ENCODE measurements around the gene KDM2B.
A peak's percentile ranks its signal among the peaks of the same experiment; 100 is the strongest.

Gene KDM2B

GRCh38 chr12:121550974-121551634 is 29.7 kb downstream of the KDM2B start:
- Mint-ChIP-seq H3K4me3 (no peak overlapping the region), H3K27me3 (no peaks in the 10 kb centered on the region), H3K4me1 (ENCODE audit: low read depth) (no peaks in the 10 kb centered on the region), H3K9me3 (ENCODE audit: low read depth) (no peaks in the 10 kb centered on the region), H3K27ac (no peak overlapping the region), H3K36me3 (no peaks in the 10 kb centered on the region)

GRCh38 chr12:121549075-121549474 is 31.7 kb downstream of the KDM2B start:
- Mint-ChIP-seq H3K27ac (no peak overlapping the region), H3K4me3 (no peak overlapping the region), H3K9me3 (ENCODE audit: low read depth) (no peaks in the 10 kb centered on the region), H3K4me1 (ENCODE audit: low read depth) (no peaks in the 10 kb centered on the region), H3K27me3 (no peaks in the 10 kb centered on the region), H3K36me3 (peaks cover 3% of the 10 kb centered on the region)

DNA sequence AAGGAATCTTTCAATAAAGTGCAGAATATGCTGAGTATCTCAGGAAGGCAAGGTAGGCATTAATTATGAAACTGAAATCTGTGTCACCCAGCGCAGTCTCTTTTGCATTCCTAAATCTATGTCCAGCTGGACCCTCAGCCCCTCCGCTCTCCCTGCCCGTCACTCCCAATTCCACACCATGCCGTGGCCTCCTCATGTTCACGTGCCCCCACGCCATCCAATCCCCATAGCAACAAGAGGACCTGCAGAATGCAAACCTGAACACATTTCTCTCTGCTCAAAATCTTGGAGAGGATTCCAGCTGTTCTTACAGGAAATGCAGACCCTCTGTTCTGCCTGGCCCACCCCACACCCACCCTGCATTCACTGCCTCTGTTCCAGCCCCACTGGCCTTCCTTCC is 35.3 kb downstream of the KDM2B start:
- Mint-ChIP-seq H3K9me3 (ENCODE audit: low read depth) (no peaks in the 10 kb centered on the region), H3K27me3 (no peaks in the 10 kb centered on the region), H3K4me3 (no peak overlapping the region)

GRCh38 chr12:121543786-121544185 is 37.0 kb downstream of the KDM2B start:
- Mint-ChIP-seq H3K4me1 (ENCODE audit: low read depth) (peaks cover 5% of the 10 kb centered on the region), H3K27me3 (no peaks in the 10 kb centered on the region), H3K4me3 (no peak overlapping the region), H3K9me3 (ENCODE audit: low read depth) (no peaks in the 10 kb centered on the region), H3K36me3 (peaks cover 3% of the 10 kb centered on the region), H3K27ac (no peak overlapping the region)

More for the DNA sequence above, 35.3 kb downstream of the KDM2B start:
- no peak overlapping the region for H3K27ac Mint-ChIP-seq
- peaks cover 3% of the 10 kb centered on the region for H3K36me3 Mint-ChIP-seq
- no peaks in the 10 kb centered on the region for H3K4me1 Mint-ChIP-seq (ENCODE audit: low read depth)

GRCh38 chr12:121539908-121540307 is 40.9 kb downstream of the KDM2B start:
- H3K36me3 Mint-ChIP-seq, result no peaks in the 10 kb centered on the region
- H3K9me3 Mint-ChIP-seq (ENCODE audit: low read depth), result no peaks in the 10 kb centered on the region
- H3K27me3 Mint-ChIP-seq, result no peaks in the 10 kb centered on the region
- H3K4me3 Mint-ChIP-seq, result no peak overlapping the region
- no peak overlapping the region for H3K27ac Mint-ChIP-seq
- peaks cover 30% of the 10 kb centered on the region for H3K4me1 Mint-ChIP-seq (ENCODE audit: low read depth)

DNA sequence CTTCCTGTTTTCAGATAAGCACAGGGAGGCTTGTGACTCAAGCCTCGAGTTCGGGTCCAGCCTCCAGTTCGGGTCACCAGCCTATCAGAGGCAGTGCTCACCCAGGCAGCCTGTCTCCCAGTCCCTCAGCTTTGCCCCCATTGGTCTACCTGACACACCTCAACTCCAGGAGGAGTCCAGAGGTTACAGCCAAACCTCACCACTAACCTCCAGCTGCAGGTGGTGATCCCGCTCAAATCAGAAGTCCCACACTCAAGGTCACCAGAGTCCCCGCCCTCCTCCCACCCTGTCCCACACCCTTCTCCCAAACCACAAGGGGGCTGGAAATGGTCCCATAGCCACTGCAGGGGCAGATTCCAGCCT is 42.1 kb downstream of the KDM2B start:
- H3K27me3 Mint-ChIP-seq, result no peaks in the 10 kb centered on the region
- H3K4me1 Mint-ChIP-seq (ENCODE audit: low read depth), result peaks cover 39% of the 10 kb centered on the region
- H3K27ac Mint-ChIP-seq, result peak overlapping the region; percentile 89
- no peaks in the 10 kb centered on the region for H3K36me3 Mint-ChIP-seq
- no peaks in the 10 kb centered on the region for H3K9me3 Mint-ChIP-seq (ENCODE audit: low read depth)
- H3K4me3 Mint-ChIP-seq, result peak overlapping the region; percentile 88

GRCh38 chr12:121537814-121538698 is 42.8 kb downstream of the KDM2B start:
- Mint-ChIP-seq H3K4me3 (peak overlapping the region; percentile 88), H3K9me3 (ENCODE audit: low read depth) (no peaks in the 10 kb centered on the region), H3K27me3 (no peaks in the 10 kb centered on the region), H3K27ac (peak overlapping the region; percentile 89), H3K36me3 (no peaks in the 10 kb centered on the region), H3K4me1 (ENCODE audit: low read depth) (peaks cover 45% of the 10 kb centered on the region)

GRCh38 chr12:121536899-121537813 is 43.7 kb downstream of the KDM2B start:
- Mint-ChIP-seq H3K4me1 (ENCODE audit: low read depth) (peaks cover 49% of the 10 kb centered on the region), H3K27ac (peak overlapping the region; percentile 86), H3K4me3 (peak overlapping the region; percentile 84), H3K27me3 (no peaks in the 10 kb centered on the region), H3K36me3 (no peaks in the 10 kb centered on the region), H3K9me3 (ENCODE audit: low read depth) (no peaks in the 10 kb centered on the region)

- peak overlapping the region; percentile 86 for H3K27ac Mint-ChIP-seq
These were observed 44.5 kb downstream of the KDM2B start for GRCh38 chr12:121536054-121536898.

DNA sequence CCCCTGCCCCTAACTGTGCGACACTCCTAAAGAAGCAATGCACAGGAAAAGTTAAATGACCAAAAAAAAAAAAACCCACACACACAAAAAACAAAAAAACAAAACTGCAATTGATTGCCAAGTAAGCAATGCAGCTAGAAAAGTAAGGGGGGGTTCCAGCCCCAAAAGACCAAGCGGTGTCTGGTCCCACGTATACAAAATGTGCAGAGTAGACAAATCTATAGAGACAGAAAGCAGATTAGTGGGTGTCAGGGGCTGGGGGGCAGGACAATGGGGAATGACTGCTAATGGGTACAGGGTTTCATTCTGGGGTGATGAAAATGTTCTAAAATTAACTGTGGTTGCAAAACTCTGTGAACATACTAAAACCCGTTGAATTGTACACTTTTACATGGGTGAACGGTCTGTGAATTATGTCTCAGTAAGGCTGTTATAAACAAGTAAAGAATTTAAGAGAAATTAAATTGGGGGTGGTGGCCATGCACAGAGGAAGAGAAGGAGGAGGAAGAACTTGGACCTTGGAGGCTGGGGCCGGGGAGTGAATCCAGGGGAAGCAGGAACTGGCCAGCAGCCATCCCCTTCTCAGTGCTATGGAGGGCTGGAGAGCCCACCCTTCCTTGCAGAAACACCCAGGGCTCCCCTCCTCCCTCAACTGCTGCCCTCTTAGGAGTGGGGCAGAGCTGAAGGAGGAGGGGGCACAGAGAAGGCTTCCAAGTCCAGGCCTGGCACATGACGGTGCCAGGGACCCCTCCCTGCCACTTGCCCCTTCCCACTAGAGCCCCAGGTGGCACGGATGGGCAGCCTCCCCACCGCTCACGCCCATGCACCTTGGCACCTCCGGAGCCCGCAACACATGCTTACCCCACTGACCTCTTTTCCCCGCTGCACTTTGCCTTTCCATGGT is 45.4 kb downstream of the KDM2B start:
- H3K4me1 Mint-ChIP-seq (ENCODE audit: low read depth), result peaks cover 64% of the 10 kb centered on the region
- H3K27me3 Mint-ChIP-seq, result no peaks in the 10 kb centered on the region
- H3K9me3 Mint-ChIP-seq (ENCODE audit: low read depth), result no peaks in the 10 kb centered on the region
- H3K36me3 Mint-ChIP-seq, result no peaks in the 10 kb centered on the region
- H3K4me3 Mint-ChIP-seq, result peak overlapping the region; percentile 84
- peak overlapping the region; percentile 77 for H3K27ac Mint-ChIP-seq

More at GRCh38 chr12:121536054-121536898, 44.5 kb downstream of the KDM2B start:
- H3K36me3 Mint-ChIP-seq, result no peaks in the 10 kb centered on the region
- no peaks in the 10 kb centered on the region for H3K9me3 Mint-ChIP-seq (ENCODE audit: low read depth)
- H3K4me3 Mint-ChIP-seq, result peak overlapping the region; percentile 84
- H3K4me1 Mint-ChIP-seq (ENCODE audit: low read depth), result peaks cover 56% of the 10 kb centered on the region
- H3K27me3 Mint-ChIP-seq, result no peaks in the 10 kb centered on the region

GRCh38 chr12:121534495-121535148 is 46.2 kb downstream of the KDM2B start:
- H3K36me3 Mint-ChIP-seq, result no peaks in the 10 kb centered on the region
- H3K4me1 Mint-ChIP-seq (ENCODE audit: low read depth), result peaks cover 65% of the 10 kb centered on the region
- peak overlapping the region; percentile 77 for H3K27ac Mint-ChIP-seq
- no peaks in the 10 kb centered on the region for H3K9me3 Mint-ChIP-seq (ENCODE audit: low read depth)
- H3K27me3 Mint-ChIP-seq, result no peaks in the 10 kb centered on the region
- H3K4me3 Mint-ChIP-seq, result peak overlapping the region; percentile 82

DNA sequence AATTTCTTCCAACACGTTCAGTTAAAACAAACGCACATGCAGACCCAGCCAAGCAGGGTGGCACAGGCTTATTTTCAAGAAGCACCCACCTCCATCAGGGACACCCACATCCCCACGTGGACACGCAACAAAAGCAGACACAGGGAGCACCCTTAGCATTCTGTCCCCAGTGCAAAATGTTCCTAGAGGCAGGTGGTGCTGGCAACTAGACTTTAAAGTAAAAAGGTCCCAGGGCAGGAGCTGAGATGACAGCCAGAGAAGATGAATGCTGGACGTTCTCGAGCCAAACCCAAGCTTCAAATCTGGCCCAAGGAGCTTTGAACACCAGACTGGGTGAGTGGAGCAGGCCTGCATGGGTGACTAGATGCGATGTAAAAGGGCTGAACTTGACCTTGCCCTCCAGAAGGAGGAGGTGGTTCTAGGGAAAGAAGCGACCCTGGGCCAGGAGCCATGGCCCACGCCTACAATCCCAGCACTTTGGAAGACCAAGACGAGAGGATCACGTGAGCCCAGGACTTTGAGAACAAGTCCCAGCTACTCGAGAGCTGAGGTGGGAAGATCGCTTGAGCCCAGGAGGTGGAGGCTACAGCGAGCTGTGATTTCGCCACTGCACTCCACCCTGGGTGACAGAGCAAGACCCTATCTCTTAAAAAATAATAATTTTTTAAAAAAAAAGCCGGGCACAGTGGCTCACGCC is 47.3 kb downstream of the KDM2B start:
- H3K36me3 Mint-ChIP-seq, result no peaks in the 10 kb centered on the region
- H3K9me3 Mint-ChIP-seq (ENCODE audit: low read depth), result no peaks in the 10 kb centered on the region
- H3K4me3 Mint-ChIP-seq, result peak overlapping the region; percentile 52
- H3K4me1 Mint-ChIP-seq (ENCODE audit: low read depth), result peaks cover 62% of the 10 kb centered on the region
- H3K27me3 Mint-ChIP-seq, result no peaks in the 10 kb centered on the region
- peak overlapping the region; percentile 50 for H3K27ac Mint-ChIP-seq
